CD14-positive monocyte (primary cell): ENCODE measurements around the gene LPIN1. TPM values are rescaled to one million over a fixed set of nuclear protein-coding genes. Genes with fewer than 3 reads are reported as not detected.

ENCODE experiments used
- DNase-seq, 3 donors: peaks; one replicate each; pipeline ENCODE4 v3.0.0-alpha.2; 2011 to 2022
- H2AFZ ChIP-seq: 2 replicates; pipeline ENCODE4 v1.6.0; 2012; ENCODE audit warnings: mild to moderate bottlenecking, low read depth, low read length, inconsistent platforms; ENCODE audit not compliant: insufficient read depth, poor library complexity, severe bottlenecking
- H3K27ac ChIP-seq, 2 donors: 1 replicate in 1 of 2; 2 replicates in 1 of 2; pipeline ENCODE4 v1.5.1; 2012 to 2013; ENCODE audit warnings: low read length in 2 of 2, control low read depth in 1 of 2, inconsistent platforms in 1 of 2, low read depth in 1 of 2, mild to moderate bottlenecking in 1 of 2
- H3K27me3 ChIP-seq, 2 donors: one replicate each; pipeline versions ENCODE4 v1.6.0 to v1.6.1; 2011 to 2013; ENCODE audit warnings: low read length in 2 of 2; ENCODE audit not compliant: control insufficient read depth in 2 of 2, insufficient read depth in 2 of 2
- H3K36me3 ChIP-seq, 2 donors: replicated peaks in 1 of 2; 1 replicate in 1 of 2; 2 replicates in 1 of 2; pipeline versions ENCODE4 v1.5.1 to v1.6.1; 2012 to 2013; ENCODE audit warnings: low read length in 2 of 2, control low read depth in 1 of 2, inconsistent platforms in 1 of 2, mild to moderate bottlenecking in 1 of 2; ENCODE audit not compliant: insufficient read depth in 2 of 2, control insufficient read depth in 1 of 2
- H3K4me1 ChIP-seq, 2 donors: 1 replicate in 1 of 2; 2 replicates in 1 of 2; pipeline versions ENCODE4 v1.5.1 to v1.6.1; 2012 to 2013; ENCODE audit warnings: low read length in 2 of 2, control low read depth in 1 of 2, inconsistent platforms in 1 of 2, mild to moderate bottlenecking in 1 of 2, moderate library complexity in 1 of 2; ENCODE audit not compliant: insufficient read depth in 2 of 2, control insufficient read depth in 1 of 2
- H3K4me2 ChIP-seq: replicated peaks from 2 replicates; pipeline ENCODE3; 2012; ENCODE audit warnings: low read length, moderate library complexity, mild to moderate bottlenecking; ENCODE audit not compliant: poor library complexity, severe bottlenecking; ENCODE audit errors: extremely low read depth
- H3K4me3 ChIP-seq, 3 experiments: fragments of 200-600 bp in 1 of 3; sonication (generic) in 1 of 3; replicated peaks in 1 of 3; 1 replicate in 2 of 3; 2 replicates in 1 of 3; pipeline ENCODE4 v1.5.1; 2011 to 2013; ENCODE audit warnings: low read length in 3 of 3, mild to moderate bottlenecking in 3 of 3, control low read depth in 2 of 3, low read depth in 2 of 3, inconsistent platforms in 1 of 3, moderate library complexity in 1 of 3
- H3K79me2 ChIP-seq: 2 replicates; pipeline ENCODE4 v1.6.0; 2012; ENCODE audit warnings: mild to moderate bottlenecking, control low read depth, inconsistent platforms, low read length, moderate library complexity; ENCODE audit not compliant: insufficient read depth
- H3K9ac ChIP-seq: 2 replicates; pipeline ENCODE4 v1.6.0; 2017; ENCODE audit warnings: low read length, mild to moderate bottlenecking; ENCODE audit not compliant: insufficient read depth, poor library complexity, severe bottlenecking
- H3K9me3 ChIP-seq, 2 donors: replicated peaks in 1 of 2; 1 replicate in 1 of 2; 2 replicates in 1 of 2; pipeline versions ENCODE4 v1.5.1 to v1.6.1; 2012 to 2013; ENCODE audit warnings: low read length in 2 of 2, control low read depth in 1 of 2; ENCODE audit not compliant: control insufficient read depth in 1 of 2, insufficient read depth in 1 of 2
- H4K20me1 ChIP-seq: 2 replicates; pipeline ENCODE4 v1.6.0; 2012; ENCODE audit warnings: mild to moderate bottlenecking, low read length, control low read depth, moderate library complexity; ENCODE audit not compliant: insufficient read depth
- H3K27ac Mint-ChIP-seq, 7 donors: one replicate each; pipeline ENCODE4 v1.8.0; 2020; ENCODE audit warnings: mild to moderate bottlenecking in 7 of 7, mixed read lengths in 7 of 7, moderate library complexity in 6 of 7, inconsistent platforms in 2 of 7
- H3K27me3 Mint-ChIP-seq, 3 donors: one replicate each; pipeline ENCODE4 v1.8.0; 2021 to 2022; ENCODE audit warnings: low read depth in 3 of 3, mild to moderate bottlenecking in 3 of 3, mixed read lengths in 3 of 3, moderate library complexity in 3 of 3, inconsistent platforms in 1 of 3
- H3K36me3 Mint-ChIP-seq, 2 donors: one replicate each; pipeline ENCODE4 v1.8.0; 2020; ENCODE audit warnings: mixed read lengths in 2 of 2, inconsistent platforms in 1 of 2, mild to moderate bottlenecking in 1 of 2
- H3K4me1 Mint-ChIP-seq: one replicate; pipeline ENCODE4 v1.8.0; 2020; ENCODE audit warnings: mild to moderate bottlenecking, mixed read lengths
- H3K4me3 Mint-ChIP-seq, 2 donors: one replicate each; pipeline ENCODE4 v1.8.0; 2020; ENCODE audit warnings: mild to moderate bottlenecking in 2 of 2, mixed read lengths in 2 of 2, moderate library complexity in 1 of 2
- H3K9me3 Mint-ChIP-seq, 7 donors: one replicate each; pipeline ENCODE4 v1.8.0; 2020 to 2022; ENCODE audit warnings: mixed read lengths in 7 of 7, mild to moderate bottlenecking in 6 of 7, moderate library complexity in 6 of 7, inconsistent platforms in 2 of 7
- WGBS: methylation state at CpG from one replicate; pipeline ENCODE4 v1.1.5; 2013; ENCODE audit warnings: missing lambda C conversion rate; ENCODE audit not compliant: insufficient coverage; 5-methylcytosine and 5-hydroxymethylcytosine counted together
- intact Hi-C, 2 donors: fragments of 100-400 bp; cut with micrococcal nuclease; formaldehyde crosslinking; loops; one replicate each; pipeline versions ENCODE4 v1.15.0 to v1.15.1; 2023
- polyA plus RNA-seq, 3 donors: library from polyadenylated mRNA; depleted of rRNA in 1 of 3; unstranded in 2 of 3; stranded (reverse) in 1 of 3; fragments of 300-500 nt in 2 of 3; fragments of >200 nt in 1 of 3; fragmentation: Illumina TruSeq in 2 of 3; gene quantifications; 1 replicate in 2 of 3; 2 replicates in 1 of 3; pipeline ENCODE4 v1.2.3, GENCODE V29; 2012 to 2021
- TF ChIP-seq, protein P1 (sequence below): fragments of 200-600 bp; IDR thresholded peaks from one replicate; pipeline ENCODE4 v1.8.0; 2022; ENCODE audit warnings: antibody characterized with exemption, mild to moderate bottlenecking

The LPIN1 gene
- polyA plus RNA-seq, 3 donors, result 1.8 to 17.6 (median 2.7) TPM

DNA sequence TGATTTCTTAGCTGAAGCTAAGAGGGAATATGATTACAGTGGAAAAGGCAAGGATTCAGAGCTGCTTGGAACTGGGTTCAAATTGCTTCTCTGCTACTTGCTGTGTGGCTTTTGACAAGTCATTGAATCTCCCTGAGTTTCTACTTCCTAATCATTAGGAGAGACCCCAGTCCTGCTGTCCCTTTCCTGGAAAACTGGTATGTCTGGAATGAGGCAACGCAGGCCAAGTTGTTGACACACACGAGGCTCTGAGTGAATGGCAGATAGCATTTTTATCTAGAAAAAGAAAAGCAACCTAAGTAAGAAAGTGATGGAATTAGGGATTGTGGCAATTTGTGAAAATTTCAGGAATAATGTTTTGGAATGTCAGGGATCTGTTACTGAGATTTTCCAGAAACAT is 123.6 kb downstream of the LPIN1 start:
- no peaks in the 10 kb centered on the region for H3K9me3 ChIP-seq
- H3K27ac Mint-ChIP-seq, result no peak overlapping the region
- H3K9ac ChIP-seq, result no peak overlapping the region
- H3K4me1 ChIP-seq, result peaks cover 30 to 37% of the 10 kb centered on the region in 2 donors
- TF ChIP-seq, protein P1, sequence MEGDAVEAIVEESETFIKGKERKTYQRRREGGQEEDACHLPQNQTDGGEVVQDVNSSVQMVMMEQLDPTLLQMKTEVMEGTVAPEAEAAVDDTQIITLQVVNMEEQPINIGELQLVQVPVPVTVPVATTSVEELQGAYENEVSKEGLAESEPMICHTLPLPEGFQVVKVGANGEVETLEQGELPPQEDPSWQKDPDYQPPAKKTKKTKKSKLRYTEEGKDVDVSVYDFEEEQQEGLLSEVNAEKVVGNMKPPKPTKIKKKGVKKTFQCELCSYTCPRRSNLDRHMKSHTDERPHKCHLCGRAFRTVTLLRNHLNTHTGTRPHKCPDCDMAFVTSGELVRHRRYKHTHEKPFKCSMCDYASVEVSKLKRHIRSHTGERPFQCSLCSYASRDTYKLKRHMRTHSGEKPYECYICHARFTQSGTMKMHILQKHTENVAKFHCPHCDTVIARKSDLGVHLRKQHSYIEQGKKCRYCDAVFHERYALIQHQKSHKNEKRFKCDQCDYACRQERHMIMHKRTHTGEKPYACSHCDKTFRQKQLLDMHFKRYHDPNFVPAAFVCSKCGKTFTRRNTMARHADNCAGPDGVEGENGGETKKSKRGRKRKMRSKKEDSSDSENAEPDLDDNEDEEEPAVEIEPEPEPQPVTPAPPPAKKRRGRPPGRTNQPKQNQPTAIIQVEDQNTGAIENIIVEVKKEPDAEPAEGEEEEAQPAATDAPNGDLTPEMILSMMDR, result no peak
- intact Hi-C loops, result no loop called here
- H3K4me2 ChIP-seq, result no peak overlapping the region
- peaks cover 46% of the 10 kb centered on the region for H3K4me1 Mint-ChIP-seq
- H3K4me3 ChIP-seq, result no peak overlapping the region
- no peak for DNase-seq
- 88% methylated on average over 2 of the region's 2 CpGs for WGBS
- no peak overlapping the region for H3K4me3 Mint-ChIP-seq
- H3K36me3 Mint-ChIP-seq, result no peaks in the 10 kb centered on the region
- no peaks in the 10 kb centered on the region for H3K79me2 ChIP-seq
- no peaks in the 10 kb centered on the region for H3K36me3 ChIP-seq
- no peak overlapping the region for H2AFZ ChIP-seq
- H3K27me3 Mint-ChIP-seq, result peaks cover 0 to 6% (median 2%) of the 10 kb centered on the region in 3 donors
- no peak overlapping the region for H3K27ac ChIP-seq
- no peaks in the 10 kb centered on the region for H4K20me1 ChIP-seq
- H3K27me3 ChIP-seq, result no peaks in the 10 kb centered on the region
- H3K9me3 Mint-ChIP-seq, result no peaks in the 10 kb centered on the region

DNA sequence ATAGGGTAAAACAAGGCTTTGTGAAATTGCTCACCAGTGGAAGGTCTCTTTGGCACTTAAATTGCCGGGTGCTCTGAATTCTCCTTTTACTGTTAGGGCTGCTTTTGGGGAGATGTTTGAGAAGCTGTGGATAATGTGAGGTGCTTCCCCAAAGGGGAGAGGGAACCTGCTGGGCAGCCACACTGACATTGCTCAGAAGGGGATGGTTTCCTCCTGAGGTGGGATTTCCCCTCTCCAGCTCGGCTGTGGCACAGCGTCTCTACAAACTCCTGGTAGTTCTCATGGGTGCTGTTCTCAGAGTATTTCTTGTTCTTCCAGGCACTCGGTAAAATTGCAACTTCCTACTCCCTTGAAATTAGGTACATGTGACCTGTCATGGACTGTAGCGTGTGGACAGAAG is 124.2 kb downstream of the LPIN1 start:
- Mint-ChIP-seq H3K9me3 (peaks cover 0 to 3% (median 0%) of the 10 kb centered on the region in 7 donors), H3K4me1 (peaks cover 46% of the 10 kb centered on the region), H3K27me3 (peaks cover 0 to 6% (median 3%) of the 10 kb centered on the region in 3 donors), H3K4me3 (peak overlapping the region in 1 of 2 donors; percentile 8), H3K27ac (peak overlapping the region in 1 of 7 donors; percentile 9), H3K36me3 (no peaks in the 10 kb centered on the region)
- Histone ChIP-seq H4K20me1 (no peaks in the 10 kb centered on the region), H2AFZ (no peak overlapping the region), H3K4me1 (peaks cover 33 to 37% of the 10 kb centered on the region in 2 donors), H3K9me3 (no peaks in the 10 kb centered on the region), H3K4me3 (no peak overlapping the region), H3K27me3 (no peaks in the 10 kb centered on the region), H3K9ac (no peak overlapping the region), H3K27ac (no peak overlapping the region), H3K79me2 (no peaks in the 10 kb centered on the region), H3K4me2 (no peak overlapping the region), H3K36me3 (no peaks in the 10 kb centered on the region)
- peak; percentile 7 to 61 (median 18) for DNase-seq
- 10% methylated on average over 2 of the region's 5 CpGs for WGBS
- intact Hi-C loops, result no loop called here
- TF ChIP-seq, protein P1, result no peak
